B cell (primary cell): ENCODE results near the gene TAS2R20. TPM values are rescaled to one million over a fixed set of nuclear protein-coding genes. Genes with fewer than 3 reads are reported as not detected.

Experiments
- ATAC-seq: fragments of 200-7000 bp; cut with Tn5 transposase; one replicate; pipeline ENCODE4 v1.10.0; 2021; ENCODE audit warnings: low read depth, mild to moderate bottlenecking, moderate number of reproducible peaks, moderate library complexity
- CTCF ChIA-PET: fragments of 350-600 bp; sonication (Branson Sonifier 250); formaldehyde crosslinking; loops from one replicate; lab custom pipeline; 2021; ENCODE audit warnings: antibody characterized with exemption, inconsistent platforms; lab: Charles Lee
- POLR2A ChIA-PET: fragments of 350-600 bp; sonication (Branson Sonifier 250); formaldehyde crosslinking; loops from one replicate; lab custom pipeline; 2021; ENCODE audit warnings: antibody characterized with exemption; lab: Charles Lee
- DNase-seq: peaks from one replicate; pipeline ENCODE4 v3.0.0; 2013
- H2AFZ ChIP-seq: 2 replicates; pipeline ENCODE4 v1.6.1; 2012; ENCODE audit warnings: mild to moderate bottlenecking, low read depth, low read length; ENCODE audit not compliant: insufficient read depth, poor library complexity, severe bottlenecking
- H3K27ac ChIP-seq, 2 donors: 1 replicate in 1 of 2; 2 replicates in 1 of 2; pipeline ENCODE4 v1.5.1; 2012 to 2013; ENCODE audit warnings: low read length in 2 of 2, mild to moderate bottlenecking in 2 of 2, moderate library complexity in 1 of 2
- H3K27me3 ChIP-seq, 4 experiments: fragments of 200-600 bp in 1 of 4; sonication (generic) in 1 of 4; replicated peaks in 1 of 4; 1 replicate in 2 of 4; 2 replicates in 2 of 4; pipeline versions ENCODE4 v1.6.1 to v1.7.0; 2013 to 2016; ENCODE audit warnings: low read length in 3 of 4, mild to moderate bottlenecking in 2 of 4, mixed read lengths in 1 of 4, moderate library complexity in 1 of 4; ENCODE audit not compliant: insufficient read depth in 4 of 4, control insufficient read depth in 3 of 4; ENCODE audit errors: control extremely low read depth in 1 of 4
- H3K36me3 ChIP-seq, 2 experiments: replicated peaks in 1 of 2; 1 replicate in 1 of 2; 2 replicates in 1 of 2; pipeline versions ENCODE4 v1.6.1 to v1.7.1; 2013; ENCODE audit warnings: low read length in 1 of 2; ENCODE audit not compliant: insufficient read depth in 2 of 2, control insufficient read depth in 1 of 2; ENCODE audit errors: control extremely low read depth in 1 of 2, extremely low read depth in 1 of 2
- H3K4me1 ChIP-seq, 2 donors: fragments of 200-600 bp in 1 of 2; sonication (generic) in 1 of 2; 1 replicate in 1 of 2; 2 replicates in 1 of 2; pipeline versions ENCODE4 v1.5.1 to v1.6.1; 2013 to 2017; ENCODE audit warnings: low read length in 2 of 2; ENCODE audit not compliant: control insufficient read depth in 2 of 2, insufficient read depth in 2 of 2
- H3K4me2 ChIP-seq: replicated peaks from 2 replicates; pipeline ENCODE3; 2012; ENCODE audit warnings: mild to moderate bottlenecking, low read depth, low read length; ENCODE audit not compliant: poor library complexity, severe bottlenecking
- H3K4me3 ChIP-seq, 5 experiments: fragments of 200-600 bp in 1 of 5; sonication (generic) in 1 of 5; 1 replicate in 3 of 5; 2 replicates in 2 of 5; pipeline versions ENCODE4 v1.5.1 to v1.7.0; 2011 to 2016; ENCODE audit warnings: low read length in 4 of 5, mild to moderate bottlenecking in 4 of 5, low read depth in 2 of 5, control low read depth in 1 of 5, moderate library complexity in 1 of 5; ENCODE audit not compliant: insufficient read depth in 1 of 5; ENCODE audit errors: control extremely low read depth in 1 of 5, extremely low read depth in 1 of 5
- H3K79me2 ChIP-seq: fragments of 200-600 bp; sonication (generic); one replicate; pipeline ENCODE4 v1.6.0; 2016; ENCODE audit warnings: low read length; ENCODE audit not compliant: control insufficient read depth, insufficient read depth
- H3K9ac ChIP-seq: fragments of 200-600 bp; sonication (generic); 2 replicates; pipeline ENCODE4 v1.6.1; 2017; ENCODE audit warnings: mild to moderate bottlenecking, low read length, moderate library complexity
- H3K9me3 ChIP-seq, 3 donors: one replicate each; pipeline versions ENCODE4 v1.6.1 to v1.7.1; 2013; ENCODE audit warnings: low read length in 2 of 3; ENCODE audit not compliant: control insufficient read depth in 2 of 3, insufficient read depth in 1 of 3; ENCODE audit errors: control extremely low read depth in 1 of 3
- H4K20me1 ChIP-seq: 2 replicates; pipeline ENCODE4 v1.6.0; 2012; ENCODE audit warnings: mild to moderate bottlenecking, low read length; ENCODE audit not compliant: insufficient read depth, control insufficient read depth, poor library complexity, severe bottlenecking
- H3K27ac Mint-ChIP-seq: one replicate; pipeline ENCODE4 v1.8.0; 2021; ENCODE audit warnings: mixed read lengths
- H3K27me3 Mint-ChIP-seq: one replicate; pipeline ENCODE4 v1.8.0; 2021; ENCODE audit warnings: mixed read lengths
- H3K4me1 Mint-ChIP-seq: one replicate; pipeline ENCODE4 v1.8.0; 2021; ENCODE audit warnings: mixed read lengths
- H3K4me3 Mint-ChIP-seq: one replicate; pipeline ENCODE4 v1.8.0; 2021; ENCODE audit warnings: mixed read lengths
- H3K9me3 Mint-ChIP-seq: one replicate; pipeline ENCODE4 v1.8.0; 2022; ENCODE audit warnings: mixed read lengths; ENCODE audit not compliant: insufficient read depth
- CTCF ChIP-seq: fragments of 200-600 bp; IDR thresholded peaks from one replicate; pipeline ENCODE4 v1.8.0; 2022; ENCODE audit warnings: antibody characterized with exemption, mild to moderate bottlenecking
- EZH2 ChIP-seq: IDR thresholded peaks from 2 replicates; pipeline ENCODE4 v1.6.1; 2012; ENCODE audit warnings: borderline replicate concordance, low read depth, mild to moderate bottlenecking, moderate library complexity, low read length; ENCODE audit not compliant: insufficient read depth, poor library complexity, severe bottlenecking
- WGBS: methylation state at CpG from one replicate; pipeline ENCODE4 v1.1.5; 2013; ENCODE audit warnings: missing lambda C conversion rate; ENCODE audit not compliant: insufficient coverage; 5-methylcytosine and 5-hydroxymethylcytosine counted together
- intact Hi-C: fragments of 100-400 bp; cut with micrococcal nuclease; formaldehyde crosslinking; loops from one replicate; pipeline ENCODE4 v1.10.0; 2022
- polyA plus RNA-seq: library from polyadenylated mRNA; depleted of rRNA; stranded (reverse); fragments of >200 nt; gene quantifications from 2 replicates; pipeline ENCODE4 v1.2.3, GENCODE V29; 2012
- total RNA-seq, 2 donors: library from RNA; stranded (reverse); fragments of 120-200 nt in 1 of 2; gene quantifications; 1 replicate in 1 of 2; 2 replicates in 1 of 2; pipeline versions ENCODE4 v1.2.3 to v1.2.4, GENCODE V29; 2013 to 2022

Gene TAS2R20
- total and polyA plus RNA-seq, 2 donors (not counting 1 experiment from before 2014, with no cell fraction given), result 1.0 to 4.0 TPM

- CTCF ChIA-PET, result no interaction called here
- no peaks in the 10 kb centered on the region for H3K27me3 Mint-ChIP-seq
- no peak overlapping the region for H3K4me3 ChIP-seq
- peaks cover 8% of the 10 kb centered on the region for H3K4me1 Mint-ChIP-seq
- intact Hi-C loops, result no loop called here
- ATAC-seq (no peak), DNase-seq (no peak)
- no peak overlapping the region for H3K27ac ChIP-seq
- no peak for TF ChIP-seq EZH2
- no peak for TF ChIP-seq CTCF
- no peak overlapping the region for H3K9ac ChIP-seq
- no peak overlapping the region for H3K4me3 Mint-ChIP-seq
- H3K27me3 ChIP-seq, result no peaks in the 10 kb centered on the region
- H3K27ac Mint-ChIP-seq, result no peak overlapping the region
- no peaks in the 10 kb centered on the region for H4K20me1 ChIP-seq
- H3K9me3 ChIP-seq, result no peaks in the 10 kb centered on the region
- no peak overlapping the region for H3K4me2 ChIP-seq
- peaks cover 4 to 5% of the 10 kb centered on the region in 2 donors for H3K4me1 ChIP-seq
- no peaks in the 10 kb centered on the region for H3K79me2 ChIP-seq
- no peaks in the 10 kb centered on the region for H3K36me3 ChIP-seq
- no peaks in the 10 kb centered on the region for H3K9me3 Mint-ChIP-seq
- POLR2A ChIA-PET, result no interaction called here
- no peak overlapping the region for H2AFZ ChIP-seq
Measured at GRCh38 chr12:10966314-10966713, 31.8 kb downstream of the TAS2R20 start.

- ATAC-seq, result no peak
Measured at GRCh38 chr12:10965476-10965875, 32.6 kb downstream of the TAS2R20 start.

More at GRCh38 chr12:10965476-10965875, 32.6 kb downstream of the TAS2R20 start:
- Mint-ChIP-seq H3K27me3 (no peaks in the 10 kb centered on the region), H3K4me1 (peaks cover 15% of the 10 kb centered on the region), H3K4me3 (no peak overlapping the region), H3K9me3 (no peaks in the 10 kb centered on the region), H3K27ac (no peak overlapping the region)
- H3K4me3 ChIP-seq, result no peak overlapping the region
- no peaks in the 10 kb centered on the region for H3K9me3 ChIP-seq
- TF ChIP-seq EZH2, result no peak
- no peak for TF ChIP-seq CTCF
- intact Hi-C loops, result no loop called here
- no peak overlapping the region for H3K9ac ChIP-seq
- POLR2A ChIA-PET, result no interaction called here
- H3K27me3 ChIP-seq, result no peaks in the 10 kb centered on the region
- H3K4me2 ChIP-seq, result no peak overlapping the region
- CTCF ChIA-PET, result no interaction called here
- H3K36me3 ChIP-seq, result no peaks in the 10 kb centered on the region
- no CpG with 5 or more reads among the region's 1 CpG for WGBS
- H3K4me1 ChIP-seq, result peaks cover 11 to 12% of the 10 kb centered on the region in 2 donors
- H3K79me2 ChIP-seq, result no peaks in the 10 kb centered on the region
- H3K27ac ChIP-seq, result no peak overlapping the region
- H2AFZ ChIP-seq, result no peak overlapping the region
- DNase-seq, result no peak
- no peaks in the 10 kb centered on the region for H4K20me1 ChIP-seq
